ENCODE measurements around the gene FBRSL1.
A peak's percentile ranks its signal among the peaks of the same experiment; 100 is the strongest.

FBRSL1 gene

GRCh38 chr12:132550830-132551640 lies 61.1 kb downstream of the FBRSL1 start:
- TF ChIP-seq POLR2A (IDR thresholded peaks at IDR 0.05; ENCODE audit: extremely low read depth, insufficient read length) (no peak), CTCF (IDR thresholded peaks at IDR 0.05; ENCODE audit: low read depth, low read length) (no peak), MYC (IDR thresholded peaks at IDR 0.05; ENCODE audit: low read depth, low read length) (no peak), MAX (IDR thresholded peaks at IDR 0.05; ENCODE audit: low read depth, low read length) (no peak)
- DNase-seq (ENCODE audit: low read depth), result no peak
- H3K4me3 ChIP-seq (ENCODE audit: low read depth, low read length), result no peak overlapping the region

GRCh38 chr12:132551641-132552031 lies 61.7 kb downstream of the FBRSL1 start:
- TF ChIP-seq MYC (IDR thresholded peaks at IDR 0.05; ENCODE audit: low read depth, low read length), result no peak
- no peak for TF ChIP-seq POLR2A (IDR thresholded peaks at IDR 0.05; ENCODE audit: extremely low read depth, insufficient read length)
- TF ChIP-seq MAX (IDR thresholded peaks at IDR 0.05; ENCODE audit: low read depth, low read length), result no peak
- TF ChIP-seq CTCF (IDR thresholded peaks at IDR 0.05; ENCODE audit: low read depth, low read length), result no peak
- no peak for DNase-seq (ENCODE audit: low read depth)
- H3K4me3 ChIP-seq (ENCODE audit: low read depth, low read length), result no peak overlapping the region

- H3K4me3 ChIP-seq (ENCODE audit: low read depth, low read length), result no peak overlapping the region
- DNase-seq (ENCODE audit: low read depth), result peak; percentile 83
- TF ChIP-seq CTCF (IDR thresholded peaks at IDR 0.05; ENCODE audit: low read depth, low read length), result peak; percentile 76
- TF ChIP-seq MYC (IDR thresholded peaks at IDR 0.05; ENCODE audit: low read depth, low read length), result no peak
- TF ChIP-seq MAX (IDR thresholded peaks at IDR 0.05; ENCODE audit: low read depth, low read length), result no peak
- TF ChIP-seq POLR2A (IDR thresholded peaks at IDR 0.05; ENCODE audit: extremely low read depth, insufficient read length), result no peak
Observed at GRCh38 chr12:132554845-132555630, 65.1 kb downstream of the FBRSL1 start.

- TF ChIP-seq POLR2A (IDR thresholded peaks at IDR 0.05; ENCODE audit: extremely low read depth, insufficient read length), result no peak
- TF ChIP-seq CTCF (IDR thresholded peaks at IDR 0.05; ENCODE audit: low read depth, low read length), result no peak
- no peak for TF ChIP-seq MYC (IDR thresholded peaks at IDR 0.05; ENCODE audit: low read depth, low read length)
- no peak for TF ChIP-seq MAX (IDR thresholded peaks at IDR 0.05; ENCODE audit: low read depth, low read length)
- DNase-seq (ENCODE audit: low read depth), result no peak
- H3K4me3 ChIP-seq (ENCODE audit: low read depth, low read length), result no peak overlapping the region
Observed at GRCh38 chr12:132555686-132556085, 65.7 kb downstream of the FBRSL1 start.

GRCh38 chr12:132556216-132556615 lies 66.3 kb downstream of the FBRSL1 start:
- no peak for DNase-seq (ENCODE audit: low read depth)

More at GRCh38 chr12:132556216-132556615, 66.3 kb downstream of the FBRSL1 start:
- H3K4me3 ChIP-seq (ENCODE audit: low read depth, low read length), result no peak overlapping the region
- no peak for TF ChIP-seq MAX (IDR thresholded peaks at IDR 0.05; ENCODE audit: low read depth, low read length)
- no peak for TF ChIP-seq POLR2A (IDR thresholded peaks at IDR 0.05; ENCODE audit: extremely low read depth, insufficient read length)
- TF ChIP-seq MYC (IDR thresholded peaks at IDR 0.05; ENCODE audit: low read depth, low read length), result no peak
- no peak for TF ChIP-seq CTCF (IDR thresholded peaks at IDR 0.05; ENCODE audit: low read depth, low read length)
